ENCODE measurements around the gene SELENOW.
"Not testable (repeated sequence)": the region's sequence is repeated elsewhere in the genome, so short reads cannot be mapped to it uniquely, and the experiment has no call there.

SELENOW gene

GRCh38 chr19:47797996-47798903 lies 19.7 kb downstream of the SELENOW start:
- no peak overlapping the region for H3K9ac ChIP-seq (ENCODE audit: low read length)
- no peak overlapping the region for H3K27ac ChIP-seq (ENCODE audit: low read depth, low read length)
- no peak overlapping the region for H3K4me3 ChIP-seq (ENCODE audit: low read length)
- no peaks in the 10 kb centered on the region for H3K36me3 ChIP-seq (ENCODE audit: control insufficient read depth, insufficient read depth, low read length)
- H3K27me3 ChIP-seq (ENCODE audit: control insufficient read depth, insufficient read depth, low read length) = no peaks in the 10 kb centered on the region
- H3K4me1 ChIP-seq (ENCODE audit: control insufficient read depth, insufficient read depth, low read length) = no peaks in the 10 kb centered on the region

- Histone ChIP-seq H3K27me3 (ENCODE audit: control insufficient read depth, insufficient read depth, low read length) (no peaks in the 10 kb centered on the region), H3K36me3 (ENCODE audit: control insufficient read depth, insufficient read depth, low read length) (no peaks in the 10 kb centered on the region), H3K27ac (ENCODE audit: low read depth, low read length) (no peak overlapping the region), H3K9ac (ENCODE audit: low read length) (no peak overlapping the region), H3K4me3 (ENCODE audit: low read length) (no peak overlapping the region), H3K4me1 (ENCODE audit: control insufficient read depth, insufficient read depth, low read length) (no peaks in the 10 kb centered on the region)
Measured at GRCh38 chr19:47798904-47799266, 20.4 kb downstream of the SELENOW start.

GRCh38 chr19:47801270-47801669 lies 22.8 kb downstream of the SELENOW start:
- Histone ChIP-seq H3K27ac (ENCODE audit: low read depth, low read length) (no peak overlapping the region), H3K4me3 (ENCODE audit: low read length) (no peak overlapping the region), H3K9ac (ENCODE audit: low read length) (no peak overlapping the region), H3K36me3 (ENCODE audit: control insufficient read depth, insufficient read depth, low read length) (no peaks in the 10 kb centered on the region), H3K4me1 (ENCODE audit: control insufficient read depth, insufficient read depth, low read length) (no peaks in the 10 kb centered on the region), H3K27me3 (ENCODE audit: control insufficient read depth, insufficient read depth, low read length) (no peaks in the 10 kb centered on the region)

- no peaks in the 10 kb centered on the region for H3K36me3 ChIP-seq (ENCODE audit: control insufficient read depth, insufficient read depth, low read length)
- H3K4me3 ChIP-seq (ENCODE audit: low read length) = no peak overlapping the region
- no peaks in the 10 kb centered on the region for H3K27me3 ChIP-seq (ENCODE audit: control insufficient read depth, insufficient read depth, low read length)
- H3K9ac ChIP-seq (ENCODE audit: low read length) = no peak overlapping the region
- H3K27ac ChIP-seq (ENCODE audit: low read depth, low read length) = no peak overlapping the region
- no peaks in the 10 kb centered on the region for H3K4me1 ChIP-seq (ENCODE audit: control insufficient read depth, insufficient read depth, low read length)
Measured at GRCh38 chr19:47802521-47803043, 24.1 kb downstream of the SELENOW start.

- H3K36me3 ChIP-seq (ENCODE audit: control insufficient read depth, insufficient read depth, low read length); H3K27me3 ChIP-seq (ENCODE audit: control insufficient read depth, insufficient read depth, low read length); H3K9ac ChIP-seq (ENCODE audit: low read length); H3K27ac ChIP-seq (ENCODE audit: low read depth, low read length); H3K4me3 ChIP-seq (ENCODE audit: low read length); H3K4me1 ChIP-seq (ENCODE audit: control insufficient read depth, insufficient read depth, low read length): not testable (repeated sequence)
Measured at GRCh38 chr19:47803148-47803547, 24.6 kb downstream of the SELENOW start.

- H3K4me1 ChIP-seq (ENCODE audit: control insufficient read depth, insufficient read depth, low read length); H3K4me3 ChIP-seq (ENCODE audit: low read length); H3K9ac ChIP-seq (ENCODE audit: low read length); H3K27ac ChIP-seq (ENCODE audit: low read depth, low read length); H3K27me3 ChIP-seq (ENCODE audit: control insufficient read depth, insufficient read depth, low read length); H3K36me3 ChIP-seq (ENCODE audit: control insufficient read depth, insufficient read depth, low read length): not testable (repeated sequence)
Measured at GRCh38 chr19:47803671-47804070, 25.2 kb downstream of the SELENOW start.

GRCh38 chr19:47804451-47804850 lies 25.9 kb downstream of the SELENOW start, which contains the start of gene TPRX1:
Gene TPRX1, minus strand, starts transcription at chr19:47804551. Its CDS starts 12 bp downstream, at chr19:47804539.
- H3K4me3 ChIP-seq (ENCODE audit: low read length); H3K36me3 ChIP-seq (ENCODE audit: control insufficient read depth, insufficient read depth, low read length); H3K4me1 ChIP-seq (ENCODE audit: control insufficient read depth, insufficient read depth, low read length); H3K27ac ChIP-seq (ENCODE audit: low read depth, low read length); H3K27me3 ChIP-seq (ENCODE audit: control insufficient read depth, insufficient read depth, low read length); H3K9ac ChIP-seq (ENCODE audit: low read length): not testable (repeated sequence)

- H3K27ac ChIP-seq (ENCODE audit: low read depth, low read length) = no peak overlapping the region
- H3K4me1 ChIP-seq (ENCODE audit: control insufficient read depth, insufficient read depth, low read length) = no peaks in the 10 kb centered on the region
- no peaks in the 10 kb centered on the region for H3K27me3 ChIP-seq (ENCODE audit: control insufficient read depth, insufficient read depth, low read length)
- no peaks in the 10 kb centered on the region for H3K36me3 ChIP-seq (ENCODE audit: control insufficient read depth, insufficient read depth, low read length)
- no peak overlapping the region for H3K4me3 ChIP-seq (ENCODE audit: low read length)
- no peak overlapping the region for H3K9ac ChIP-seq (ENCODE audit: low read length)
Measured at GRCh38 chr19:47805313-47805712, 26.8 kb downstream of the SELENOW start.

- H3K27ac ChIP-seq (ENCODE audit: low read depth, low read length) = no peak overlapping the region
- H3K4me1 ChIP-seq (ENCODE audit: control insufficient read depth, insufficient read depth, low read length) = no peaks in the 10 kb centered on the region
- no peak overlapping the region for H3K9ac ChIP-seq (ENCODE audit: low read length)
- H3K4me3 ChIP-seq (ENCODE audit: low read length) = no peak overlapping the region
- H3K36me3 ChIP-seq (ENCODE audit: control insufficient read depth, insufficient read depth, low read length) = no peaks in the 10 kb centered on the region
- H3K27me3 ChIP-seq (ENCODE audit: control insufficient read depth, insufficient read depth, low read length) = no peaks in the 10 kb centered on the region
Measured at GRCh38 chr19:47806435-47806834, 27.9 kb downstream of the SELENOW start.

- H3K4me1 ChIP-seq (ENCODE audit: control insufficient read depth, insufficient read depth, low read length) = no peaks in the 10 kb centered on the region
- no peak overlapping the region for H3K27ac ChIP-seq (ENCODE audit: low read depth, low read length)
- H3K9ac ChIP-seq (ENCODE audit: low read length) = no peak overlapping the region
- H3K4me3 ChIP-seq (ENCODE audit: low read length) = no peak overlapping the region
- H3K27me3 ChIP-seq (ENCODE audit: control insufficient read depth, insufficient read depth, low read length) = no peaks in the 10 kb centered on the region
- no peaks in the 10 kb centered on the region for H3K36me3 ChIP-seq (ENCODE audit: control insufficient read depth, insufficient read depth, low read length)
Measured at GRCh38 chr19:47813304-47813994, 34.9 kb downstream of the SELENOW start.

- Histone ChIP-seq H3K4me3 (ENCODE audit: low read length) (no peak overlapping the region), H3K27ac (ENCODE audit: low read depth, low read length) (no peak overlapping the region), H3K4me1 (ENCODE audit: control insufficient read depth, insufficient read depth, low read length) (no peaks in the 10 kb centered on the region), H3K27me3 (ENCODE audit: control insufficient read depth, insufficient read depth, low read length) (no peaks in the 10 kb centered on the region), H3K9ac (ENCODE audit: low read length) (no peak overlapping the region), H3K36me3 (ENCODE audit: control insufficient read depth, insufficient read depth, low read length) (no peaks in the 10 kb centered on the region)
Measured at GRCh38 chr19:47813995-47814328, 35.5 kb downstream of the SELENOW start.

- H3K4me1 ChIP-seq (ENCODE audit: control insufficient read depth, insufficient read depth, low read length); H3K27me3 ChIP-seq (ENCODE audit: control insufficient read depth, insufficient read depth, low read length); H3K4me3 ChIP-seq (ENCODE audit: low read length); H3K27ac ChIP-seq (ENCODE audit: low read depth, low read length); H3K9ac ChIP-seq (ENCODE audit: low read length); H3K36me3 ChIP-seq (ENCODE audit: control insufficient read depth, insufficient read depth, low read length): not testable (repeated sequence)
Measured at GRCh38 chr19:47816270-47816669, 37.8 kb downstream of the SELENOW start.
